Measurements from ENCODE around the gene LILRB2.
"Not testable (repeated sequence)": the region's sequence is repeated elsewhere in the genome, so short reads cannot be mapped to it uniquely, and the experiment has no call there.

Gene LILRB2

DNA sequence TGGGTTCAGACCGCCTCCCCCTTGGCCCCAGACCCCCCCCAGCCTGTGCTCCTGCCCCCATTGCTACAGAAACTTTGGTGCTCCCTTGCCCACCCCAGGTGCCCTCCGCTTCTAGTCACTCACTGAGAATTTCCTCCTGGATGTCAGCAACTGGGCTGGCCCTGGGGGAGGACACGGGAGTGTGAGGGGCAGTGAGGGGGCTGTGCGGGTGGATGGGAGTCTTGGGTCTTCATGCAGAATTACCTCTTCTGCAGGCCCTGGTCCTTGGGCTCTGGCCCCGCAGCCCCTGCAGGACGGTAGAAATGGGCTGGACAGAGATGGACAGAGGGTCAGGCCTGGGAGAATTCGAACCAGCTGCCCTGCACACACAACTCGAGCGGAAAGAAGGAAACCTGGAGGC lies 28.7 kb downstream of the LILRB2 start:
- DNase-seq (ENCODE audit: low read depth, low spot score): no peak
- ChIA-PET CTCF (no interaction called here), POLR2A (no interaction called here)
- TF ChIP-seq, protein P1, sequence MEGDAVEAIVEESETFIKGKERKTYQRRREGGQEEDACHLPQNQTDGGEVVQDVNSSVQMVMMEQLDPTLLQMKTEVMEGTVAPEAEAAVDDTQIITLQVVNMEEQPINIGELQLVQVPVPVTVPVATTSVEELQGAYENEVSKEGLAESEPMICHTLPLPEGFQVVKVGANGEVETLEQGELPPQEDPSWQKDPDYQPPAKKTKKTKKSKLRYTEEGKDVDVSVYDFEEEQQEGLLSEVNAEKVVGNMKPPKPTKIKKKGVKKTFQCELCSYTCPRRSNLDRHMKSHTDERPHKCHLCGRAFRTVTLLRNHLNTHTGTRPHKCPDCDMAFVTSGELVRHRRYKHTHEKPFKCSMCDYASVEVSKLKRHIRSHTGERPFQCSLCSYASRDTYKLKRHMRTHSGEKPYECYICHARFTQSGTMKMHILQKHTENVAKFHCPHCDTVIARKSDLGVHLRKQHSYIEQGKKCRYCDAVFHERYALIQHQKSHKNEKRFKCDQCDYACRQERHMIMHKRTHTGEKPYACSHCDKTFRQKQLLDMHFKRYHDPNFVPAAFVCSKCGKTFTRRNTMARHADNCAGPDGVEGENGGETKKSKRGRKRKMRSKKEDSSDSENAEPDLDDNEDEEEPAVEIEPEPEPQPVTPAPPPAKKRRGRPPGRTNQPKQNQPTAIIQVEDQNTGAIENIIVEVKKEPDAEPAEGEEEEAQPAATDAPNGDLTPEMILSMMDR (IDR thresholded peaks at IDR 0.05; ENCODE audit: insufficient read depth, low read length, missing control alignments): no peak
- no peak overlapping the region for H3K4me3 ChIP-seq (ENCODE audit: low read depth, low read length)

DNA sequence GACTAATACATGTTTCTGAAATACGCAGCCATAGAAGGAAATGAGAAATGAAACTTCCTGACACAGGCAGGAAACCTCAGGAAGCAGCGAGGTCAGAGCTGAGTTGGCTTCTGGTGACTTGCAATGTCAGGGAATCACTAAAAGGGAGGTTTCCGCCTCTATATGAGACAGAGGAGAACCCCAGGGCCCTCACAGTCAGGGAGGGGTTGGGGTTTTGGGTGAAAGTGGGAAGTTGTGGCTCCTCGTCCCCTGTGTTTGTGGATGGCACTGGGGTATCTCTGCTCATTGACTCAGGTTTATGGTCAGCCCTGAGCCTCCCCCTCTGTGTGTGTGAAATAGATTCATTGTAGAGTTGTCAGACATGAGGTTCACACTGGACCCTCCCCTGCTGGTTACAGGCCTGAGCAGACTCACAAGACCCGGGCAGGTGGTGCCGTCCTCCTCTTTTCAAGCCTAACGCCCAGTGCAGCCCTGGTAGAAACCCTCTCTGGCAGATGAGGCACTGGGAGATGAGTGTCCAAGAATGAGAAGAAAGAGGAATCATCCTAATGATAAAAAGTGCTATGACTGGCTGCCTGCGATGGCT lies 32.8 kb downstream of the LILRB2 start:
- DNase-seq (ENCODE audit: low read depth, low spot score): no peak
- TF ChIP-seq, protein P1 (IDR thresholded peaks at IDR 0.05; ENCODE audit: insufficient read depth, low read length, missing control alignments): no peak
- CTCF ChIA-PET: interaction anchor here (1.5 kb wide), 1 partner anchor 16 kb away, joined by 4 read pairs; no protein-coding TSS in a partner anchor

DNA sequence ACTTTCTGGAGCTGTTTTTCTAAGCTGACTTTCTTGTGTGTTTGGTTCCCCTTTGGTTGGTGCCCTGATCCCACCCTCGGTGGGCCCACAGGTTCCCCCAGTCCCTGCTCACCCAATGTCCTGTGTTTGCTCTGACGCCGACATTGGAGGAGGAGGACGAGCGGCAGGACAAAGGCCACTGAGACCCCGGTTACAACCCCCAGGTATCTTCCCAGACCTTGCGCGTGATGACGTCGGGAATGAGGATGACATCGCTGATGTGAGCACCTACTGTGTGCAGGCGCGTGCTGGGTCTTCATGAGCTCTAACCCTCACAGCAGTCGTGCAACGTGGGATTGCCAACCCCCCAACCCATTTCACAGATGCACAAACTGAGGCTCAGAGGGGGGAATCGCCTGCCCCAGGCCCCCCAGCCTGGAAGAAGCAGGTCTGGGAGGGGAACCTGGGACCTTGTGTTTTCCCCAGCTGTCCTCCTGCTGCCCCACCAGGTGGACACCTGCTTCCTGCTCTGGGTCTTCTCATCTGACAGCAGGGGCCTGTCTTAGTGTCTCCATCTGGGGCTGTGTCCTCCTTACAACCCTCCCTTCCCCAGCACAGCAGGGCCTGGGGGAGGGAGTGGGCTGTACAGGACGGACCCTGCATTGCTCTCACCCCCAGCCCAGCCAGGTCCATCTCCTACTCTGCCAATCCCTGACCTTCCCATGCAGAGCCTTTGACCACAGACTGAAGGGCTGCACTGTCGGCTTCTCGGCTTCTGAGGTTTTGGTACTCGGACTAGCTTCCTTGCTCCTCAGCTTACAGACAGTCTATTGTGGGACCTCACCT lies 33.6 kb downstream of the LILRB2 start:
- CTCF ChIA-PET: interaction anchor here (0.7 to 1.5 kb wide), 3 partner anchors 15 to 76 kb away, joined by 3 to 4 read pairs (median 3); no protein-coding TSS in a partner anchor
- no peak overlapping the region for H3K4me3 ChIP-seq (ENCODE audit: low read depth, low read length)
- POLR2A ChIA-PET: no interaction called here
- TF ChIP-seq, protein P1 (IDR thresholded peaks at IDR 0.05; ENCODE audit: insufficient read depth, low read length, missing control alignments): no peak
- no peak for DNase-seq (ENCODE audit: low read depth, low spot score)

More for the DNA sequence above, 32.8 kb downstream of the LILRB2 start:
- POLR2A ChIA-PET: no interaction called here
- H3K4me3 ChIP-seq (ENCODE audit: low read depth, low read length): no peak overlapping the region

DNA sequence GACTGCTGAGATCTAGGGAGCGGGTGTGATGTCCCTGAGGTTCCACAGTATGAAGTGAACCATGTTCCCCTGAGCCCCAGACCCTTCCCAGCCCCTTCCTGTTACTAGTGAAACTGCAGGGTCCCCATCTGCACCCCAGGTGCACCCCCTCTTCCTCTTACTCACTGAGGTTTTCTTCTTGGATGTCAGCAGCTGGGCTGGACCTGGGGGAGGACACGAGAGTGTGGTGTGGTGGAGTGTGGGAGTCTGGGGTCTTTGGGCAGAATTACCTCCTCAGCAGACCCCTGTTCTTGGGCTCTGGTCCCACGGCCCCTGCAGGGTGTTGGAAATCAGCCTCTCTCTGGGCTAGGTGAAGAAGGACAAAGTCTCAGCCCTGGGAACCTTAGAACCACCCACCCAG lies 35.0 kb downstream of the LILRB2 start:
- ChIA-PET CTCF (no interaction called here), POLR2A (no interaction called here)
- H3K4me3 ChIP-seq (ENCODE audit: low read depth, low read length): no peak overlapping the region
- TF ChIP-seq, protein P1 (IDR thresholded peaks at IDR 0.05; ENCODE audit: insufficient read depth, low read length, missing control alignments): no peak
- no peak for DNase-seq (ENCODE audit: low read depth, low spot score)

- CTCF ChIA-PET; H3K4me3 ChIP-seq (ENCODE audit: low read depth, low read length); DNase-seq (ENCODE audit: low read depth, low spot score); POLR2A ChIA-PET: not testable (repeated sequence)
These were observed 37.1 kb downstream of the LILRB2 start for GRCh38 chr19:54243809-54244208.

DNA sequence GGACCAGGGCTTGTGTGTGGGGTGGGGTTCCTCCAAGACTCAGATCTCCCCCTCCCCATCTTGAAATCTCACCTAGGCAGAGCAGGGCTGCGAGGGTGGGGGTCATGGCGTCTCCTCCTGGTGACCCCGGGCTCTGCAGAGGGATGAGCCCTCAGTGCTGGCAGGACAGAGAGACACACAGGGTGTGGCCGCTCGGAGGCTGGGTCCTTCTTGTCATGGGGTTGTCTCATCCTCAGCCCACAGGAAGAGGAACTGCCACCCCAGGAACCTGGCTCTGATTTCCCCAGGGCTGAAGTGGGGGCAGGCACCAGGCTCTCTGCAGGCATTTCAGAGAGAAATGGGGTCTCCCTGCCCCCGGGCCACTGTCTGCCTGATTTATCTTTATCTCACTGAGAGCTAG lies 38.3 kb downstream of the LILRB2 start, which contains the start of gene LILRA6:
LILRA6 (minus strand) TSS at position 145 of the 400 bp plus-strand sequence.
- POLR2A ChIA-PET; H3K4me3 ChIP-seq (ENCODE audit: low read depth, low read length); DNase-seq (ENCODE audit: low read depth, low spot score); CTCF ChIA-PET: not testable (repeated sequence)

- H3K4me3 ChIP-seq (ENCODE audit: low read depth, low read length); CTCF ChIA-PET; DNase-seq (ENCODE audit: low read depth, low spot score); POLR2A ChIA-PET: not testable (repeated sequence)
These were observed 38.7 kb downstream of the LILRB2 start for GRCh38 chr19:54242234-54242633.

DNA sequence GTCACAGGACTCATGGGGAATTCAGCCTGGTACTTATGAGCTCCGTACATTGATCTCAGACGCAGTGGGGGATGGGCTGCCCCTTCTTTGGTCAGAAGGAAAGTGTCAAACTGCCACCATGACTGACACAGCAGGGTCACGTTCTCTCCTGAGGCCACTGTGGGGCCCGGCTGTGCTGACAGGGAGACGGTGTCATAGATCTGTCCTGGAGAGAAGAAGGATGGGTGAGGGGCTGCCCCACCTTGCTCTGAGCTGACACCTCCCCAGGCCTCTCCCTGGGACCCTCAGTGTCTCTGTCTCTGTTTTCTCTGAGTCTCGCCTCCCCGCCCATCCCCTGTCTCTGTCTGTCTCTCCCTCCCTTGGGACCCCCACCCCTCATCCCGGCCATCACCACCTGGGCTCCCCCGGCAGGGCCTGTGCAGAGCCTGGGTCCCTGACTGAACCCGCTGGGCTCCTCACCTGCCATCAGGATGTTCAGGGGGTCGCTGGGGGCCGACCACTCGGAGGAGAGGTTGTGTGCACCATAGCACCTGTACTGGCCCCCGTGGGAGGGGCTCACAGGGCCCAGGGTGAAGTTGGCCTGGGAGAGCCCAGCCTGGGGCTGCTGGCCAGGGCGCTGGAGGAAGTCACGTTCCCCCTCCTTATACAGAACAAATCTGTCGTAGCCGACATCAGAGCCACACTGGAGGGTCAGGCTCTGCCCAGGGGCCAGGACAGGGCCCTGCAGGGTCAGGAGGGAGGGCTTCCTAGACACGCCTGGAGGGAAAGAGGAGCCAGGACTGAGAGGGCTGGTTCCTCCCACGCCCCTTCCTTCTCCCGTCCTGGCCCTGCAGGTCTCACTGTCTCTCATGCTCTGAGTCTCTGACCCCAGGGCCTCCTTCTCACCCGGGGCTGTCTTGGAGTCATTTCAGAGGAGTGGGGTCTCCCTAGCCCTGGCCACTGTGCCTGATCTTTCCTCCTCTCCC lies 40.3 kb downstream of the LILRB2 start:
- DNase-seq (ENCODE audit: low read depth, low spot score); POLR2A ChIA-PET; CTCF ChIA-PET; H3K4me3 ChIP-seq (ENCODE audit: low read depth, low read length): not testable (repeated sequence)

- CTCF ChIA-PET; POLR2A ChIA-PET; DNase-seq (ENCODE audit: low read depth, low spot score); H3K4me3 ChIP-seq (ENCODE audit: low read depth, low read length): not testable (repeated sequence)
These were observed 41.2 kb downstream of the LILRB2 start for GRCh38 chr19:54239491-54240371.

Measured in AG04449 (cell line).